LNCaP clone FGC (cell line): ENCODE measurements around the gene ZNF534.

ENCODE experiments used
- DNase-seq: peaks from one replicate; pipeline ENCODE4 v3.0.0-alpha.2; 2011; ENCODE audit warnings: low read depth
- H3K4me3 ChIP-seq: 2 replicates; pipeline ENCODE4 v1.5.1; 2011; ENCODE audit warnings: mild to moderate bottlenecking, low read depth, low read length, control low read depth
- TF ChIP-seq, protein P1 (sequence below): IDR thresholded peaks from 2 replicates; pipeline ENCODE4 v1.5.1; 2012; ENCODE audit warnings: mild to moderate bottlenecking; ENCODE audit not compliant: control insufficient read depth, insufficient read depth; ENCODE audit errors: extremely low read depth

Gene ZNF534

DNA sequence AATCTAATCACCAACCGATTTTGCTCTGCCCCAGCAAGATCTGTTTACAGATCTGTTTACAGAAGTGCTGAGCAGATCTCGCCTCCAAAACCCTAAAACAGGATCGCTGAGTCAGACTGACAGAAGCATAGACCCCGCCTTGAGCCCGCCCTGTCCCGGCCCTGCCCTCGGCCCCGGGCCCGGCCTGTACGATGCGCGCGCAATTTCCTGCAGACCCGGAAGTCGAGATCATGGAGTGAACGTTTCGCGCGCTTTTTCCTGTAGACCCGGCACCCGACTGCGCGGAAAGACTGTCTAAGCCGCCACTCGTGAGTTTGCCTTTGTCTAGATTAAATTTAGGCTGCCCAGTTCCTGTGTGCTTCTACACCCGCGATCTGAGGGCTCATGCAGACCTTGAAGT is at the start of gene ZNF534:
ZNF534 (plus strand) TSS at position 212 of the 400 bp plus-strand sequence. CDS start 2,327 bp downstream, outside the sequence.
- no peak within 1 kb of the TSS for H3K4me3 ChIP-seq
- no peak for DNase-seq
- TF ChIP-seq, protein P1, sequence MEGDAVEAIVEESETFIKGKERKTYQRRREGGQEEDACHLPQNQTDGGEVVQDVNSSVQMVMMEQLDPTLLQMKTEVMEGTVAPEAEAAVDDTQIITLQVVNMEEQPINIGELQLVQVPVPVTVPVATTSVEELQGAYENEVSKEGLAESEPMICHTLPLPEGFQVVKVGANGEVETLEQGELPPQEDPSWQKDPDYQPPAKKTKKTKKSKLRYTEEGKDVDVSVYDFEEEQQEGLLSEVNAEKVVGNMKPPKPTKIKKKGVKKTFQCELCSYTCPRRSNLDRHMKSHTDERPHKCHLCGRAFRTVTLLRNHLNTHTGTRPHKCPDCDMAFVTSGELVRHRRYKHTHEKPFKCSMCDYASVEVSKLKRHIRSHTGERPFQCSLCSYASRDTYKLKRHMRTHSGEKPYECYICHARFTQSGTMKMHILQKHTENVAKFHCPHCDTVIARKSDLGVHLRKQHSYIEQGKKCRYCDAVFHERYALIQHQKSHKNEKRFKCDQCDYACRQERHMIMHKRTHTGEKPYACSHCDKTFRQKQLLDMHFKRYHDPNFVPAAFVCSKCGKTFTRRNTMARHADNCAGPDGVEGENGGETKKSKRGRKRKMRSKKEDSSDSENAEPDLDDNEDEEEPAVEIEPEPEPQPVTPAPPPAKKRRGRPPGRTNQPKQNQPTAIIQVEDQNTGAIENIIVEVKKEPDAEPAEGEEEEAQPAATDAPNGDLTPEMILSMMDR = no peak

DNA sequence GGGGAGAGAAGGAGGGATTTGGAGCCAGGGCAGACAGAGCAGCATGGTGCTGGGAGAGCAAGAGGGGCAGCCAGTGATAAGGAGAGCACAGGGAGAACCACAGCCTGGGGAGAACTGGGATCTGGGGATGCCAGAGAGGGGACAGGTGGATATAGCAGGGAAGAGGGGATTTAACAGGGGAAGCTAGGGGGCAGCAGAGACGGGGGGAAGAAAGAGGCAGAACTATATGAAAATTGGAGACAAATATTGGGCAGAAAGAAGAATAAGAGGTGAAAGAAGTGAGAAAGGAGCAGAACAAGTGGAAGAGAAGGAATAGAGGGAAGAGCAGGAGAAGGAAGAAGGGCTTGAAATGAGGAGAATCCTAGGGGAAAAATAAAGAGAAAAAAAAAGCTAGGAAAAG is 37.8 kb upstream of the ZNF534 start:
- H3K4me3 ChIP-seq = no peak overlapping the region
- no peak for DNase-seq
- TF ChIP-seq, protein P1 = no peak

DNA sequence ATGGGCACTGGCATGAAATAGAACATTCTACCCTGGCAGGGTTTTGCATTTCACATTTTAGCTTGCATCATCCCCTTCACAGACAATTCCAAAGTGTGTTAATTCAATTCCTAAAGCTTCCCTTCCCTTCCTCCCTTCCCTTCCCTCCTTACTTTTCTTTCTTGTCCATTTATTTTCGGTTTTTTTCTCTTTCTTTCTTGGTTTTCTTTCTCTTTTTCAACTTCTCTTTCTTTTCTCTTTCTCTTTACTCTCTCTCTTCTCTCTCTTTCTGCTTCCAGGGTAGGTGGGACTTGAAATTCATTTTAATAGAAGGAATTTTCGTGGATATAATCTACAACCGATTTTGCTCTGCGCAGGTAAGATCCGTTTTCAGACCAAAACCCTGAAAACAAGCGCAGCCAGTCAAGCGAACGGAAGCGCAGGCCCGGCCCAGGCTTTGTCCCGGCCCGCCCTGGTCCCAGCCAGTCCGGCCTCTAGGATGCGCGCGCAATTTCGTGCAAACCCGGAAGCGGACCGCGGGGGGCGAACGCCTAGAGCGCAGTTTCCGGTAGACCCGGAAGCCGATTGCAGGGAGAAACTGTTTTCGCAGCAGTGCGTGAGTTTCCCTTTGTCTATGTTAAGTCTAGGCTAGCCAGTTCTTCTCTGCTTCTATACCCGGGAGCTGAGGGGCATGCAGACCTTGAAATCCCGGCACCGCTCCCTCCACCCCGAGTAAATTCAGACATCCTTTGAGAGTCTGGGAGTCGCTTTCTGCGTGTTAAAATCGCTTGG is 31.5 kb upstream of the ZNF534 start, which contains the start of gene ZNF528:
ZNF528 (plus strand) TSS at position 540 of the 771 bp plus-strand sequence. CDS start 4,165 bp downstream, outside the sequence.
- DNase-seq = peak; percentile 81
- peak within 1 kb of the TSS; percentile 71 for H3K4me3 ChIP-seq
- TF ChIP-seq, protein P1 = no peak

DNA sequence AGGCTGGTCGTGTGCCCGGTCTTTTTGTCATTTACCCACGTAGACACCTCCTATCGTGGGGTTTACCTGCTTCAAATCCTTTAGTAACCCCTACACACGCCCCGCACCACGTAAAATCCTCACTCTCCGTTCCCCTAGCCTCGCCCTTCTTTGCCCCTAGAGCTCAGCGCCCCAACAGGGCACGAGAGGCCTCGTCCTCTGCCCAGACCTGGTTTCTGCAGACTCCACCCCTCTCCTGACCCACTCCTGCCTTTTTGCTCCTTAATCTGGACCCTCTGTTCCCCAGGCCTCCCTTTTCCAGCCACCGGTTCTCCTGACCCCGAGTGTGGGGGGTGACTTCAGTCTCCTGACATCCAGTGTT is 30.9 kb upstream of the ZNF534 start:
- TF ChIP-seq, protein P1 = 0 out of 2 replicates have a peak, but pooled peaks have one; percentile 8
- no peak for DNase-seq
- peak overlapping the region; percentile 71 for H3K4me3 ChIP-seq

DNA sequence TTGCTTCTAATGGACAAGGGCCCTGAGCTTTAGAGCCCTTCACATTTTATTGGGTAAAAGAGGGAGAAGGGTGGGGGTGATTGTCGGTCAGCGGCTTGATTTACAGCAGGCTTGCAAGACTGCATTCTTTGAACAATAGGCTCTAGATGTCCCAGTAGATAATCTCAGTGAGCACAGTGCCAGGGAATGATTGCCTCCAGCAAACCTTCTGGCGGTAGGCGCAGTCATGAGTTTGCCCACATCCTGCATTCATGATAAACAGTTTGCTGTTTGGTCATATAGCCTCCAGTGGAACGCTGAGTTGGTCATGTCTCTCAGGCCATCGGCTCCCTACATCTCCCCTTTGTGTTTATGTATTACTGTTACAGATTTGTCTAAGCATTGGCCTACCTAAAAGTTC is 18.7 kb upstream of the ZNF534 start:
- no peak overlapping the region for H3K4me3 ChIP-seq
- TF ChIP-seq, protein P1 = no peak
- no peak for DNase-seq

DNA sequence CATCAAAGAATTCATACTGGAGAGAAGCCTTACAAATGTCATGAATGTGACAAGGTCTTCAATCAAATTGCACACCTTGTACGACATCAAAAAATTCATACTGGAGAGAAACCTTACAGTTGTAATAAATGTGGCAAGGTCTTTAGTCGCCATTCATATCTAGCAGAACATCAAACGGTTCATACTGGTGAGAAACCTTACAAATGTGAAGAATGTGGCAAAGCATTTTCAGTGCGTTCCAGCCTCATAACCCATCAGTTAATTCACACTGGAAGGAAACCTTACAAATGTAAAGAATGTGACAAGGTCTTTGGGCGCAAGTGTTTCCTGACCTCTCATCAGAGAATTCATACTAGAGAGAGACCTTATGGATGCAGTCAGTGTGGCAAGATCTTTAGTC is 13.2 kb upstream of the ZNF534 start:
- TF ChIP-seq, protein P1 = no peak
- H3K4me3 ChIP-seq = no peak overlapping the region
- no peak for DNase-seq

DNA sequence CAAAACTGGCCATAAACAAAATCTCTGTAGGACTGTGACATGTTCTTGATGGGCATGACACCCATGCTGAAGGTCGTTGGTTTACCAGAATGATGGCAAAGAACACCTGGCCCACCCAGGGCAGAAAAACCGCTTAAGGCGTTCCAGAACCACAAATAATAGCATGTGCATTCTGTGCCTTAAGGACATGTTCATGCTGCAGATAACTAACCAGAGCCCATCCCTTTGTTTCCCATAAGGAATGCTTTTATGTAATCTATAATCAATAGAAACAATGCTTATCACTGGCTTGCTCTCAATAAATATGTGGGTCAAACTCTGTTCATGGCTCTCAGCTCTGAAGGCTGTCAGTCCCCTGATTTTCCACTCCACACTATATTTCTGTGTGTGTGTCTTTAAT is 13.2 kb downstream of the ZNF534 start:
- TF ChIP-seq, protein P1 = no peak
- no peak overlapping the region for H3K4me3 ChIP-seq
- no peak for DNase-seq
